PFSK-1 (cell line): ENCODE data around the gene VEGFC.

Source experiments
- POLR2AphosphoS5 ChIP-seq: IDR thresholded peaks from 2 replicates; pipeline ENCODE4 v1.6.1; 2012; ENCODE audit warnings: low read depth, mild to moderate bottlenecking, control low read depth, low read length, moderate library complexity
- SIN3A ChIP-seq: IDR thresholded peaks from 2 replicates; pipeline ENCODE4 v1.6.1; 2012; ENCODE audit warnings: mild to moderate bottlenecking, low read length, moderate library complexity, borderline replicate concordance; ENCODE audit not compliant: insufficient read depth
- TAF1 ChIP-seq: IDR thresholded peaks from 2 replicates; pipeline ENCODE4 v1.6.1; 2012; ENCODE audit warnings: low read length, control low read depth, borderline replicate concordance; ENCODE audit not compliant: insufficient read depth
- TF ChIP-seq, protein P1 (sequence below), 2 experiments: IDR thresholded peaks; 2 replicates each; pipeline versions ENCODE4 v1.6.1 to v1.8.0; 2011 to 2012; ENCODE audit warnings: low read depth in 2 of 2, low read length in 2 of 2, control low read depth in 1 of 2, inconsistent platforms in 1 of 2, mild to moderate bottlenecking in 1 of 2, moderate library complexity in 1 of 2; ENCODE audit not compliant: insufficient read depth in 1 of 2

DNA sequence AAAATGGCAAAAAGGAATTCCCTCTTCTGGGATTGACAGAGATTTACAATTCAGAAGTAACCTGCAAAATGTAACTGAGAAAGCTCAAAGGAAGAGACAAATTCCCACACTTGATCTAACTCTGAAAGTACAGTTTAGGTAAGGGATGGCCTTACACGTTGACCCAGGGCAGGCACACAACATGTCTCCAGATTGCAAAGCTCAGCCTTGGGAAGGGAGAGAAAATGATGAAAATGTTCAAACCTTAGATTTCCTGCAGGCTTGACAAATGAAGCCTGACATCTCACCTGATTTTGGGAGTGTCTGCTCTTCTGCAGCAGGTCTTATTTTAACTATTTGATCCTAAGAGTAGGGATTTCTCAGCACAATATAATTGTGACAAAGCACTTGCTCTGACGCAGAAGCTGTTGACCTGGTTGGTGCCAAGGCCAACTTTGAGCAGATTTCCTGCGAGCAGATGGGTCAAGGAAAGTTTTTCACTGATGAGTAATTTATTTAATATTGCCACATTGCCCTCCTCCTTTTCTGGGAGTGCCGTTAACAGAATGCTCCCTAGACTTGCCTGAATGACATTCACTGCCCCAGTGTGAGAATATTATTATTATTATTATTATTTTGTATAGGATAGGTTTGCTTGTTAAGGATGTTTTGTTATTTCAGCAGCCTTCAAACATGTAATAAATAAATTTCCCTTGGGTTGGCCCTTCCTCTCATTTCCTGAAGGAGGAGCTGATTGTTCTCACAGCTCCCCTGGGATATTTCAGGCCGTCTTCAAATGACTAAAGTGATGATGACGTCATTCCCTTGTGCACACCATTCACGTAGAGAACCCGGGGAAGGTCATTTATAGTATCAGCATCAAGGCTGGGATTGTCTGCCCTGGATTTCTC, 157.1 kb downstream of the VEGFC start:
- TF ChIP-seq POLR2AphosphoS5 = no peak
- TF ChIP-seq, protein P1, sequence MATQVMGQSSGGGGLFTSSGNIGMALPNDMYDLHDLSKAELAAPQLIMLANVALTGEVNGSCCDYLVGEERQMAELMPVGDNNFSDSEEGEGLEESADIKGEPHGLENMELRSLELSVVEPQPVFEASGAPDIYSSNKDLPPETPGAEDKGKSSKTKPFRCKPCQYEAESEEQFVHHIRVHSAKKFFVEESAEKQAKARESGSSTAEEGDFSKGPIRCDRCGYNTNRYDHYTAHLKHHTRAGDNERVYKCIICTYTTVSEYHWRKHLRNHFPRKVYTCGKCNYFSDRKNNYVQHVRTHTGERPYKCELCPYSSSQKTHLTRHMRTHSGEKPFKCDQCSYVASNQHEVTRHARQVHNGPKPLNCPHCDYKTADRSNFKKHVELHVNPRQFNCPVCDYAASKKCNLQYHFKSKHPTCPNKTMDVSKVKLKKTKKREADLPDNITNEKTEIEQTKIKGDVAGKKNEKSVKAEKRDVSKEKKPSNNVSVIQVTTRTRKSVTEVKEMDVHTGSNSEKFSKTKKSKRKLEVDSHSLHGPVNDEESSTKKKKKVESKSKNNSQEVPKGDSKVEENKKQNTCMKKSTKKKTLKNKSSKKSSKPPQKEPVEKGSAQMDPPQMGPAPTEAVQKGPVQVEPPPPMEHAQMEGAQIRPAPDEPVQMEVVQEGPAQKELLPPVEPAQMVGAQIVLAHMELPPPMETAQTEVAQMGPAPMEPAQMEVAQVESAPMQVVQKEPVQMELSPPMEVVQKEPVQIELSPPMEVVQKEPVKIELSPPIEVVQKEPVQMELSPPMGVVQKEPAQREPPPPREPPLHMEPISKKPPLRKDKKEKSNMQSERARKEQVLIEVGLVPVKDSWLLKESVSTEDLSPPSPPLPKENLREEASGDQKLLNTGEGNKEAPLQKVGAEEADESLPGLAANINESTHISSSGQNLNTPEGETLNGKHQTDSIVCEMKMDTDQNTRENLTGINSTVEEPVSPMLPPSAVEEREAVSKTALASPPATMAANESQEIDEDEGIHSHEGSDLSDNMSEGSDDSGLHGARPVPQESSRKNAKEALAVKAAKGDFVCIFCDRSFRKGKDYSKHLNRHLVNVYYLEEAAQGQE (IDR thresholded peaks at IDR 0.05; ENCODE audit: insufficient read depth in 1 of 2, low read depth in 2 of 2, low read length in 2 of 2) = no peak
- no peak for TF ChIP-seq TAF1
- TF ChIP-seq SIN3A = peak; percentile 6; the same call in 1 of the 2 replicates
